Karpas-422 (cell line): ENCODE measurements around the gene SPTBN5. TPM values are rescaled to one million over a fixed set of nuclear protein-coding genes. Genes with fewer than 3 reads are reported as not detected.
"Not testable (repeated sequence)": the region's sequence is repeated elsewhere in the genome, so short reads cannot be mapped to it uniquely, and the experiment has no call there.

ENCODE experiments used
- DNase-seq: peaks from one replicate; pipeline ENCODE4 v3.0.0-alpha.2; 2015
- H2AFZ ChIP-seq: fragments of 200-600 bp; sonication (generic); 2 replicates; pipeline ENCODE4 v1.6.1; 2014; ENCODE audit warnings: antibody characterized with exemption, low read length, mixed read lengths
- H3K27ac ChIP-seq: fragments of 200-600 bp; sonication (generic); 2 replicates; pipeline ENCODE4 v1.5.1; 2014; ENCODE audit warnings: mild to moderate bottlenecking, low read length, moderate library complexity
- H3K27me3 ChIP-seq: fragments of 200-600 bp; sonication (generic); 2 replicates; pipeline ENCODE4 v1.6.1; 2014; ENCODE audit warnings: low read length, mixed read lengths
- H3K36me3 ChIP-seq: fragments of 200-600 bp; sonication (generic); 2 replicates; pipeline ENCODE4 v1.6.1; 2014; ENCODE audit warnings: low read length, mixed read lengths; ENCODE audit not compliant: insufficient read depth
- H3K4me1 ChIP-seq: fragments of 200-600 bp; sonication (generic); 2 replicates; pipeline ENCODE4 v1.6.1; 2014; ENCODE audit warnings: mild to moderate bottlenecking, low read length, mixed read lengths
- H3K4me2 ChIP-seq: fragments of 200-600 bp; sonication (generic); 2 replicates; pipeline ENCODE4 v1.6.1; 2014; ENCODE audit warnings: low read length, low read depth, mild to moderate bottlenecking; ENCODE audit not compliant: poor library complexity, severe bottlenecking
- H3K4me3 ChIP-seq: fragments of 200-600 bp; sonication (generic); 2 replicates; pipeline ENCODE4 v1.5.1; 2014; ENCODE audit warnings: mild to moderate bottlenecking, antibody characterized with exemption, low read length, mixed read lengths
- H3K79me2 ChIP-seq: fragments of 200-600 bp; sonication (generic); 2 replicates; pipeline ENCODE4 v1.6.1; 2014; ENCODE audit warnings: mild to moderate bottlenecking, low read length, mixed read lengths
- H3K9ac ChIP-seq: fragments of 200-600 bp; sonication (generic); 2 replicates; pipeline ENCODE4 v1.6.0; 2014; ENCODE audit warnings: low read length
- H3K9me2 ChIP-seq: fragments of 200-600 bp; sonication (generic), shearing (Covaris generic); replicated peaks from 2 replicates; pipeline ENCODE4 v1.6.0; 2014; ENCODE audit warnings: mild to moderate bottlenecking, low read length, moderate library complexity; ENCODE audit not compliant: insufficient read depth
- H3K9me3 ChIP-seq: fragments of 300-700, 200-600 bp; sonication (generic); 2 replicates; pipeline ENCODE4 v1.6.1; 2014; ENCODE audit warnings: low read length, mixed read lengths
- H4K20me1 ChIP-seq: fragments of 200-600 bp; sonication (generic); 2 replicates; pipeline ENCODE4 v1.6.1; 2014; ENCODE audit warnings: mild to moderate bottlenecking, antibody characterized with exemption, low read length, low read depth; ENCODE audit not compliant: insufficient read depth
- total RNA-seq: library from RNA; depleted of rRNA; stranded (reverse); fragments of >200 nt; shearing (Covaris generic); gene quantifications from 2 replicates; pipeline ENCODE4 v1.2.3, GENCODE V29; 2014; ENCODE audit warnings: low replicate concordance

SPTBN5 gene
- total RNA-seq, 1 experiment from 2014 or later: 0.11 TPM

DNA sequence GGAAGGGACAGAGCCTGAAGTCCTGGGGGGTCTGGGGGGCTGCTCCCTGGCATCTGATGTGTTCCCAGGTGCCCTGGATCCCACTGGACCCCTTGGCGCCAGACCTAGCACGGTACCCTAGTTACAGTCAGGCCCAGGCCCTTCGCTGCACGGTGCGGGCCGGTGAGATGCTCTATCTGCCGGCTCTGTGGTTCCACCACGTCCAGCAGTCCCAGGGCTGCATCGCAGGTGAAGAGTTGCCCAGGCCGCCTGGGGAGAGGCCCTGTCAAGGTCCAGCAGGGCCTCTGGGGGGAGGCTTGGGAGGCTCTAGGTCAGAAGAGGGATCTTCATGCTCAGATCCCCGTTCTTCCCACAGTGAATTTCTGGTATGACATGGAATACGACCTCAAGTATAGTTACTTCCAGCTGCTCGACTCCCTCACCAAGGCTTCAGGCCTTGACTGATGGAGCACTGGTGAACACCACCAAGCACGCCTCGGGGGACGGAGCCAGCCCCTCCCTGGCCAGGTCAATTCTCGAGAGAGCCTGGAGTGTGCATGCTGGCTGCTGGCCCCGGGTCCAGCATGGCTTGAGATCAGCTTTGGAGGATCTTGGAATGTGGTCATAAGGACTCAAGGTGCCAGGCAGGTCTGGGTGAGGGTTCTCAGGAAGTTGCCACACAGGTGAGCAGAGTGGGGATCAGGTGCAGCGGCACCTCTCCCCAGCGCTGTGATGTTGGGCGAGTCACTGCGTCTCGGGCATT lies 57.0 kb downstream of the SPTBN5 start:
- Histone ChIP-seq H3K9me2 (no peaks in the 10 kb centered on the region), H3K4me3 (no peak overlapping the region), H3K27me3 (no peaks in the 10 kb centered on the region), H4K20me1 (no peaks in the 10 kb centered on the region), H3K79me2 (no peaks in the 10 kb centered on the region), H3K9me3 (no peaks in the 10 kb centered on the region), H3K4me1 (peaks cover 12% of the 10 kb centered on the region), H3K9ac (no peak overlapping the region), H3K4me2 (no peak overlapping the region), H2AFZ (no peak overlapping the region), H3K36me3 (no peaks in the 10 kb centered on the region), H3K27ac (no peak overlapping the region)
- no peak for DNase-seq

DNA sequence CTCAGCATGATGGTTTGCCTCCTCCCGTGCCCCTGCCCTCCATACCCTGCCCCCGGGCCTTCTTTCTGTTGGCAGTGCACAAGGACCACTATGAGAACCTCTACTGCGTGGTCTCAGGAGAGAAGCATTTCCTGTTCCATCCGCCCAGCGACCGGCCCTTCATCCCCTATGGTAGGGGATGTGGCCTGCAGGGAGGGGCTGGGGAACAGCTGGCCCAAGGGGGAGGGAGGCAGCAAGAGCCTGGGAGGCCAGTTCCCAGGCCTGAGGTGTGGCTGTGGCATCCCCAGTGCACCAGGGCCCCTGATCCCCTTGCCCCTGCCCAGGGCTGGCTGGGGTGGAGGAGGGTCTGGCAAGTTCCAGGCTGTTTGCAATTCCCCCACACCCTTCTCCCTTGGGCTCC lies 57.8 kb downstream of the SPTBN5 start:
- DNase-seq: no peak
- no peaks in the 10 kb centered on the region for H3K27me3 ChIP-seq
- H2AFZ ChIP-seq: no peak overlapping the region
- H3K9me2 ChIP-seq: no peaks in the 10 kb centered on the region
- H3K4me2 ChIP-seq: no peak overlapping the region
- no peaks in the 10 kb centered on the region for H3K9me3 ChIP-seq
- H3K4me1 ChIP-seq: peaks cover 12% of the 10 kb centered on the region
- H3K36me3 ChIP-seq: no peaks in the 10 kb centered on the region
- no peak overlapping the region for H3K9ac ChIP-seq
- H3K27ac ChIP-seq: no peak overlapping the region
- H4K20me1 ChIP-seq: no peaks in the 10 kb centered on the region
- no peak overlapping the region for H3K4me3 ChIP-seq
- no peaks in the 10 kb centered on the region for H3K79me2 ChIP-seq

DNA sequence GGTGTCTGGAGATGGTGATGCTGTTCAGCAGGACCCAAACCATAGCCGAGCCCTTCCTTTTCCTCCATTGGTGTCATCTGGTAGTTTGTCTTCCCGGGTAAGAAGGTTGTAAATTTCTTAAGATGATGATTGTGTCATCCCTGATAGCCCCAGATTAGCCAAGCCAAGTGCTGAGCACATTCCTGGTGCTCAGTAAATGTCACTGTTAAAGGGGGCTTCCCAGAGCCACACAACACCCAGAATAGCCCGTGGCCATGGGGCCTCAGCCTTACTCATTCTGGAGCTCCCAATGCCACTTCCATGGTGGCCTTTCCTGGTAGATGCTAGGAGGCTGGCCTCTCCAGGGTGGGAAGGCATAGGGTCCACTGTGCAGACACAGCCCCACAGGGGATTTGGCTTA lies 59.8 kb downstream of the SPTBN5 start:
- Histone ChIP-seq H3K9me3 (no peaks in the 10 kb centered on the region), H4K20me1 (no peaks in the 10 kb centered on the region), H3K9me2 (no peaks in the 10 kb centered on the region), H3K4me2 (no peak overlapping the region), H3K4me1 (peaks cover 12% of the 10 kb centered on the region), H2AFZ (no peak overlapping the region), H3K27me3 (no peaks in the 10 kb centered on the region), H3K4me3 (no peak overlapping the region), H3K27ac (no peak overlapping the region), H3K79me2 (no peaks in the 10 kb centered on the region), H3K36me3 (no peaks in the 10 kb centered on the region), H3K9ac (no peak overlapping the region)
- no peak for DNase-seq

DNA sequence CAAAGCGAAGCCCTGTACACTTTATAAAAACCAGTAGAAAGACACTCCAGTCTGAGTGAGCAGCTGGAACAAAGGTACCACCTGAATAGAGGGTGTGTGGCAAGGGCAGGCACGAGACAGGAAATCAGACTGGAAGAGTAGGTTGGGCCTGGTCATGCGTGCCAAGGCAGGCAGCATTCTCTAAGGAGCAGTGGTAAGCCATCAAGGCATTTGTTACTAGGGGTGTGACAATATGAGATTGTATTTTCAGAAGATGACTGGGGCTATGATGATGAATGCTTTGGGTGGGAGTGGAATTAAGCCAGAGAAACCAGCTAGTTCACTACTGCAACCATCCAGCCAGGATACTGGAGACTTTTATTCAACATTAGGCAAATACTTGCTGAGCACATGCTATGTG lies 61.0 kb downstream of the SPTBN5 start:
- H3K4me2 ChIP-seq: no peak overlapping the region
- no peaks in the 10 kb centered on the region for H4K20me1 ChIP-seq
- no peak overlapping the region for H2AFZ ChIP-seq
- H3K4me3 ChIP-seq: no peak overlapping the region
- peak; percentile 60 for DNase-seq
- no peaks in the 10 kb centered on the region for H3K9me3 ChIP-seq
- H3K9ac ChIP-seq: no peak overlapping the region
- no peaks in the 10 kb centered on the region for H3K9me2 ChIP-seq
- peaks cover 18% of the 10 kb centered on the region for H3K4me1 ChIP-seq
- H3K27me3 ChIP-seq: no peaks in the 10 kb centered on the region
- no peaks in the 10 kb centered on the region for H3K36me3 ChIP-seq
- H3K27ac ChIP-seq: no peak overlapping the region
- H3K79me2 ChIP-seq: no peaks in the 10 kb centered on the region

DNA sequence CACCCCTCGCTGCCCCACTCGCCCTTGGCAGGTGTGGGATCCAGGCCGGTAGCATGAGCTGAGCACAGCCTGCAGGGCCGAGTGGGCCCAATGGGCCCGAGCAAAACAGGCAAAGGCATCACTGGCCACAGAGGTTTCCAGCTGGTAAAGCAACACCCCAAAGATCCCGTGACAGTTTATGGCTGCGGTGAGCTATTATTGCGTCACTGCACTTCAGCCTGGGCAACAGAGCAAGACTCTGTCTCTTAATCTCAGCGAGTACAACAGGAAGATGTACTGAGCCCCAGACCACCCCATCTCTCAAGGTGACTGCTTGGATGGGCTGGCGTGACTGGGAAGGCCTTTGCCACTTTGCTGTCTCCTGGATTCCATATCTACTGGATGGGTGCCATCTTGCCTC lies 61.6 kb downstream of the SPTBN5 start:
- no peaks in the 10 kb centered on the region for H3K79me2 ChIP-seq

DNA sequence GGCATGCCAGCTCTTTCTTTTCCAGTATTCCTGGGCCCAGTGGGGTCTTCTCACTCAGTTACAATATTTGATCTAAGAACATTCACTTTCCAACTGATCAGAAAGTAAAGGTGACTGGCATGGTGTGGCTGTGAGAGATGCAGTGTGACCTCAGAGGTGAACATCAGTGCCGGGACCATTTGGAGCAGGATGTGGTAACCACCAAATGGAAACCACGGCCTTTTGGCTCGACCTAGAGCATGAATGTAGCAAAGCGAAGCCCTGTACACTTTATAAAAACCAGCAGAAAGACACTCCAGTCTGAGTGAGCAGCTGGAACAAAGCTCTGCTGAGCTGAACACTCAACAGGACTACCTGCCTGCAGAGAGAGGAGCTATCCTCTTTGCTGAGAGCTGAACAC lies 62.6 kb downstream of the SPTBN5 start:
- not testable (repeated sequence) for H2AFZ ChIP-seq, H3K9me2 ChIP-seq, H3K36me3 ChIP-seq, H3K27ac ChIP-seq, H3K27me3 ChIP-seq, H4K20me1 ChIP-seq, H3K4me3 ChIP-seq, H3K9ac ChIP-seq, H3K79me2 ChIP-seq, H3K9me3 ChIP-seq, H3K4me2 ChIP-seq, DNase-seq
- H3K4me1 ChIP-seq: peaks cover 23% of the 10 kb centered on the region

More for the DNA sequence above, 61.6 kb downstream of the SPTBN5 start:
- H4K20me1 ChIP-seq: no peaks in the 10 kb centered on the region
- peaks cover 23% of the 10 kb centered on the region for H3K4me1 ChIP-seq
- H3K9me3 ChIP-seq: no peaks in the 10 kb centered on the region
- no peaks in the 10 kb centered on the region for H3K27me3 ChIP-seq
- H3K9ac ChIP-seq: no peak overlapping the region
- no peak overlapping the region for H3K4me3 ChIP-seq
- DNase-seq: no peak
- H3K9me2 ChIP-seq: no peaks in the 10 kb centered on the region
- no peak overlapping the region for H3K27ac ChIP-seq
- no peaks in the 10 kb centered on the region for H3K36me3 ChIP-seq
- H2AFZ ChIP-seq: no peak overlapping the region
- H3K4me2 ChIP-seq: no peak overlapping the region

DNA sequence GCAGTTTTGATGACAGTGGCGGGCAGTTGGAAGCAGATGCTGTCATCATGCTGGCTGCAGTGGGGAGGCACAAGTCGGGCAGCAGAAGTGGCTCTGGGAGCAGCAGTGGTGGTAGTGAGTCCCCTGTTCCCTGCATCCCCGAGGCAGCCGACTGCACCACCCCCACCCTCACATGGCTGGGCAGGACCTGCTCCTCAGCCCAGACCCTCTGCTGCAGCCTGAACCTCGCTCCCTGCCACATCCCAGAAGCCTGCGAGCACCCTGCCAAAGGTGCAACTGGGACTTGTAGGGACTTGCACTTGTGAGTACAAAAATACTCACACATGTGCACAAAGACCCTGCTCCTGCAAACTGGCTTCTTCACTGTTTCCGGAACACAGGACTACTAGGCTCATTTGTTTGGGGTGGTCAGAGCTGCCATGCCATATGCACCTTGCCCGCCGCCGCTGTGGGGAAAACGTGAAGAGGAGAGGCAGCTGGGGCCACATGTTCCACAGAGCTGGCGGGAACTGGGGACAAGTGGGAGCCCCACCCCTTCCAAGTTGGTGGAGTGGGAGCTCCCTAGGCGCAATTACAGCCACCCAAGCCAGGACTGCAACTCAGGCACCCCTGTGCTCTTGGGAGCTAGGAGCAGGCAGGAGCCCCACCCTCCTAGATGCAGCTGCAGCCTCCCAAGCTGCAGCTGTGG lies 63.8 kb downstream of the SPTBN5 start:
- H3K9me3 ChIP-seq: no peaks in the 10 kb centered on the region
- no peak overlapping the region for H2AFZ ChIP-seq
- no peaks in the 10 kb centered on the region for H3K9me2 ChIP-seq
- no peaks in the 10 kb centered on the region for H3K36me3 ChIP-seq
- no peak overlapping the region for H3K27ac ChIP-seq
- H3K4me3 ChIP-seq: no peak overlapping the region
- no peaks in the 10 kb centered on the region for H3K79me2 ChIP-seq
- no peak for DNase-seq
- peaks cover 23% of the 10 kb centered on the region for H3K4me1 ChIP-seq
- no peaks in the 10 kb centered on the region for H4K20me1 ChIP-seq
- H3K9ac ChIP-seq: no peak overlapping the region
- H3K4me2 ChIP-seq: no peak overlapping the region
- H3K27me3 ChIP-seq: no peaks in the 10 kb centered on the region

DNA sequence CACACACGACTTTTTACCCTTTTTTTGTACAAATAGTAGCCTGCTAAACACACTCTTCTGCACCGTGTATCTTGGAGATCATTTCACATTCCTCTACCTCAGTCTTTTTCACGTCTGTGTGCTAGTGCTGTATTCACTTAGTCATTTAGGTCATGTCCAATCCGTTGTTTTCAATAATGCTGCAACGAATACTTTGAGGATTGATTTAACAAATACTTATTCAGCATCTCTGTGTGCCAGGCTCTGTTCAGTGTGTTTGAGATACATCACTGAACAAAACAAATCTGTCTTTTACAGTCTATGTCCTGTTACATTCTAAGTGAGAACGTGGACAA lies 65.1 kb downstream of the SPTBN5 start:
- Histone ChIP-seq H3K79me2 (no peaks in the 10 kb centered on the region), H2AFZ (no peak overlapping the region), H3K9me2 (no peaks in the 10 kb centered on the region), H3K9ac (peak overlapping the region; percentile 74), H4K20me1 (no peaks in the 10 kb centered on the region), H3K9me3 (no peaks in the 10 kb centered on the region), H3K4me2 (peak overlapping the region; percentile 80), H3K27ac (no peak overlapping the region), H3K4me3 (peak overlapping the region; percentile 78), H3K4me1 (peaks cover 23% of the 10 kb centered on the region), H3K36me3 (no peaks in the 10 kb centered on the region), H3K27me3 (no peaks in the 10 kb centered on the region)
- no peak for DNase-seq
